HG03025 (cell line): ENCODE results near the gene CTNNA1.

Experiments used
- ATAC-seq: cut with Tn5 transposase; IDR thresholded peaks from one replicate; pipeline ENCODE4 v1.9.1; 2021; ENCODE audit warnings: mild to moderate bottlenecking, moderate library complexity; ENCODE audit not compliant: unreplicated experiment, low FRiP score

The CTNNA1 gene

GRCh38 chr5:138943599-138944173, 190.5 kb downstream of the CTNNA1 start:
- no peak for ATAC-seq

- ATAC-seq, result no peak
These were observed 191.5 kb downstream of the CTNNA1 start for GRCh38 chr5:138944527-138945322.

- ATAC-seq, result no peak
These were observed 192.4 kb downstream of the CTNNA1 start for GRCh38 chr5:138945421-138946240.

- no peak for ATAC-seq
These were observed 193.0 kb downstream of the CTNNA1 start for GRCh38 chr5:138946241-138946623.

GRCh38 chr5:138946831-138947560, 193.8 kb downstream of the CTNNA1 start:
- no peak for ATAC-seq

- ATAC-seq, result no peak
These were observed 194.6 kb downstream of the CTNNA1 start for GRCh38 chr5:138947780-138948179.

- no peak for ATAC-seq
These were observed 195.4 kb downstream of the CTNNA1 start for GRCh38 chr5:138948471-138949222.

- ATAC-seq, result no peak
These were observed 196.0 kb downstream of the CTNNA1 start for GRCh38 chr5:138949223-138949574.

GRCh38 chr5:138949988-138950387, 196.8 kb downstream of the CTNNA1 start:
- no peak for ATAC-seq

- ATAC-seq, result no peak
These were observed 197.3 kb downstream of the CTNNA1 start for GRCh38 chr5:138950421-138951031.

GRCh38 chr5:138951091-138951985, 198.1 kb downstream of the CTNNA1 start:
- no peak for ATAC-seq

- ATAC-seq, result no peak
These were observed 198.9 kb downstream of the CTNNA1 start for GRCh38 chr5:138951986-138952735.

GRCh38 chr5:138952962-138953361, 199.7 kb downstream of the CTNNA1 start:
- ATAC-seq, result no peak

- ATAC-seq, result no peak
These were observed 200.4 kb downstream of the CTNNA1 start for GRCh38 chr5:138953387-138954256.

GRCh38 chr5:138954257-138955012, 201.2 kb downstream of the CTNNA1 start:
- ATAC-seq, result no peak

- no peak for ATAC-seq
These were observed 201.9 kb downstream of the CTNNA1 start for GRCh38 chr5:138955013-138955660.
